Stimulated activated CD8-positive, alpha-beta memory T cell treated with anti-CD3 and anti-CD28 coated beads, Interleukin-12 subunit alpha, Interleukin-12 subunit beta, amount 100 ng/mL, for 4 hours (primary cell): ENCODE measurements around the gene CEP192.
"Not testable (repeated sequence)": the region's sequence is repeated elsewhere in the genome, so short reads cannot be mapped to it uniquely, and the experiment has no call there.

Experiments
- DNase-seq: peaks from one replicate; pipeline ENCODE4 v3.0.0-alpha.2; 2020; ENCODE audit warnings: low read depth

CEP192 gene

GRCh38 chr18:12990641-12990966, 558 bp upstream of the CEP192 start:
- no peak for DNase-seq

DNA sequence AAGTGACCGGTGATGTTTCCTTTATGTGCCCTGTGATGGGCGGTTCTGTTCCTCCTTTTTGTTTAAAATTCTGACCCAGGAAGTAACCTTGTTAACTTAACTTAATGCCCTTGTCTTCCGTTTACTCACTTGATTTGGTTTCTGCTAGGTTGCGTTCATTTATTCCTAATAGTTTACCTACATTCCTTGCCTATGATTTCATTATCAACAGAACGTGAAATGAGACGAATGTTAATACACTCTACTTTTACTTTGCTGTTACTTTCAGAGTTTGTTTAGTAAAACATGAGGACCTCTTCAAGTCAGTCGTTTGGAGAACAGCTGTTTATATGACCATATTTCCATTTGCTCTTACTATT, 638 bp downstream of the CEP192 start:
- no peak for DNase-seq

- no peak for DNase-seq
These were observed 2.3 kb downstream of the CEP192 start for GRCh38 chr18:12993439-12993838.

DNA sequence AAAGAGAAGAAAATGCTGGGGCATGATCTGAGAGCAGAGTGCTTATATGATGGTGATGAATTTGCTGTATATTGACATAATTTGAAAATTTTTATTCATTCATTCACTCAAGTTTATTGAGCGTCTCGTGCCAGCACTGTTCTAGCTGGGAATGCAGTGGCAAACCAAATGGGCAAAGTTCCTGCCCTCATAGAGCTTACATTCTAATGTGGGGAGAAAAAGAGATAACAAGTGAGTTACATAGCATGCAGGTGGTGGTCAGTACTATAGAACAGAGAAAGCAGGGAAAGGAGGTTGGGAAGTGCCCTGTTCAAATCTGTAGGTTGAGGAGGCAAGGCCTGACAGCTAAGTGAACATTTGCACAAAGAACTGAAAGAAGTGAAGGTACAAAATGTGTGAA, 4.3 kb downstream of the CEP192 start:
- no peak for DNase-seq

- DNase-seq = no peak
These were observed 4.9 kb downstream of the CEP192 start for GRCh38 chr18:12995952-12996477.

GRCh38 chr18:12996661-12997292, 5.6 kb downstream of the CEP192 start:
- no peak for DNase-seq

GRCh38 chr18:12997330-12997729, 6.2 kb downstream of the CEP192 start:
- not testable (repeated sequence) for DNase-seq

GRCh38 chr18:12998332-12999060, 7.3 kb downstream of the CEP192 start:
- no peak for DNase-seq

DNA sequence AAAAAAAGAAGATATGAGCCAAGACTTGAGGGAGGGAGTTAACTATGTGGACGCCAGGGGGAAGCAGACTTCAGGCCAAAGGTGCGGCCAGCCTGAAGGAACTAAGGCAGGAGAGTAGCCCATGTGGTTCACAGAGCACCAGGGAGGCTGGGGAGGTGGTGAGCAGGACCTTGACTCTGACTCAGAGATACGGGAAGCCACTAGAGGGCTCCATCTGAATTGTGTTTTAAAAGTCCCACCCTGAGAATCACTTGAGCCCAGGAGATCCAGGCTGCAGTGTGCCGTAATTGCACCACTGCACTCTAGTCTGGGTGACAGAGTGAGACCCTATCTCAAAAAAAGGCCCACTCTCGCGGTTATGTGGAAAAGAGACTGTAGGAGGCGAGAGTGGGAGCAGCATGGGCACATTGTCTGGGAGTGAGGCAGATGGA, 12.3 kb downstream of the CEP192 start:
- no peak for DNase-seq

DNA sequence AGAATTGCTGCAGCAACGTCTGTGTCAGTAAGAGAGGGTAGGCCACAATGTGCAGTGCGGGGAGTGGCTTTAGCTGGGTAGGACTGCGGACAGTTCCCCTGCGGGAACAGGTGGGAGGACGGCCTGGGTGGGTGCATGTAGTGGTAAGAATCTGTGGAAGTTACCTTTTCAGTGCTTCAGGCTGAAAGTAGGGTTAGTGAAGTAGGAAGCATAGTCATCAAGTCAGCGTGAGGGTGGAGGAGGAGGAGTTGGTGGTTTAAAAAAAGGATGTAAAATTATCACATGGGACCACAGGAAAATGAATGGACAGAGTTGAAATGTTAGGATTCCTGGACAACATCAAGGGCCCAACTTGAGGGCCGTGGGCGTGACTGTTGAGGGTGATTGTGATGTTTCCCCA, 13.2 kb downstream of the CEP192 start:
- DNase-seq = no peak

GRCh38 chr18:13005289-13005688, 14.1 kb downstream of the CEP192 start:
- DNase-seq = no peak

- no peak for DNase-seq
These were observed 15.5 kb downstream of the CEP192 start for GRCh38 chr18:13006531-13007247.

DNA sequence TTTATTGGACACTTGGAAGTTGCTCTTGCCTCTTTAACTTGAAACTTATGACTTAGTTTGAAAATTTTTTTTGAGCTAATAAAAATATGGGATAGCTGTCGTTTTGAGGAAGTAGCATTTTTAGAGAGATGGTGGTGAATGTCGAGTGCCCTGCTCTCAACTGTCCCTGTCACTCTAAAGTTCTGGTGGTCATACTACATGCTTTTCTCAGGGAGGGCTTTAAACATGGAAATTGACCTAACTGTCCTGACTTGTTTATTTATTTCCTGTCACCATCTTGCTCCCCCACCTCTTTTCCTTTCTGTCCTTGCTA, 16.0 kb downstream of the CEP192 start:
- DNase-seq = no peak

- DNase-seq = no peak
These were observed 20.6 kb downstream of the CEP192 start for GRCh38 chr18:13011719-13012118.

DNA sequence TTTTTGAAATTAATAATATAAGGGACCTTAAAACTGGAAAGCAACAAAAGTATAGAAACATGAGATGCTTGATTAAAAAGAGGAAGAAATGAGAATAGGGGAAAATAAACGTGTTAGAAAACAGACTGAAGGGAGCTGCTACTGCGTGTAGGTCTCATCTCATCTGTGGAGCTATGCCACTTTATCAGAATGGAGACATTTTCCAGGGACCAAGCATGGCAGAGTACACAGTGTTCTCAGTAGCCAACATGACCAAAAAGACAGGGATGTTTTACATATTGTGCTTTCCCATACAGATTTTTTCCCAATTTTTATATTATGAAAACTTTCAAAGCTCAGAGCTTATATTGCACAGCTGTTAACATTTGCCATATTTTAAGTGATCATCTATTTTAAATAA, 23.1 kb downstream of the CEP192 start:
- DNase-seq = no peak

DNA sequence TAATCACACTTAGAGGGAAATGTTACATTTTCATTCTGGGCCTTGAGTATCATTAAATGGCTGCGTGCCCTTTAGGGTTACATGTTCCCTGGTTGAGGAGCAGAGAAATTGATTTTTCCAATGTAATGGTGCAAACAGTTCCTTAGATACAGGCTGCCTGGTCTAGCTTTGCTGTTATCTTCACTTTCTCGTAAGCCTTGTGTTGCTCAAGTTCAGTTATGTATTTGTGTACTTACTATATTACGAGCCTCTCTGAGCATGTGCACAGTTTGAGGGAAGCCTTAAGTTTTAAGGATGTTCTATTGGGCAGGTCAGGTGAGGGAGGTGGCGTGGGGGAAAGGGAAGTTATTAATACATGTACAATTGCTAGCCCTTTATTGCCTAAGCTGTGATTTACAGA, 23.7 kb downstream of the CEP192 start:
- no peak for DNase-seq

GRCh38 chr18:13017247-13017875, 26.2 kb downstream of the CEP192 start:
- DNase-seq = no peak

GRCh38 chr18:13018374-13018773, 27.2 kb downstream of the CEP192 start:
- DNase-seq = no peak

DNA sequence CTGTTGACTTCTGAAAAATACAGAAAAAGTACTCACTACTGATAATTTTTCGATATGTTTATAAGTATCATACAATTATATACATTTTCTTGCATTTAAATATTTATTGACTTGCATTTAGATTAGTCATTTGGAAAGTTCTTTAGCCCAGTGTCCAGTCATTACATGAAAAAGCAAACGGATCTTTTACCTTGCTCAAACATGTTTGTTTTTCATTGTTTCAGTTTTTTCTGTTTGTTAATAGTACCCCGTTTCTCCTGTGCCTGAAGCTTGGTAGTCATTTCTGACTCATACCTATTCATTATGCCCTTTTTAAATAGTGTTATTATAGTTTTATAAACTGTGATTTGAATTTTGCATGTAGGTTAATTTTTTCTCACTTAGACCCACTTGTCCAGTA, 28.1 kb downstream of the CEP192 start:
- DNase-seq = no peak

GRCh38 chr18:13022644-13023043, 31.5 kb downstream of the CEP192 start:
- DNase-seq = no peak

DNA sequence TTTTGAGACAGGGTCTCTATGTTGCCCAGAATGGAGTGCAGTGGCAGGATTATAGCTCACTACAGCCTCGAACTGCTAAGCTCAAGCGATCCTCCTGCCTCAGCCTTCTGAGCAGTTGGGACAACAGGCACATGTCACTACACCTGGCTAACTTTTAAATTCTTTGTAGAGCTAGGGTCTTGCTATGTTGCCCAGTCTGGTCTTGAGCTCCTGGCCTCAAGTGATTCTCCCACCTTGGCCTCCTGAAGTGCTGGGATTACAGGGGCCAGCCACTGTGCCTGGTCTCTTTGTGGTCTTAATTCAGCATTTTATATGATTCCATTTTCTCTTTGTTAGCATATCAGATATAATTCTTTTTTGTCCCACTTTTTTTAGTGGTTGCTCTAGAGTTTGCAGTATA, 34.1 kb downstream of the CEP192 start:
- DNase-seq = no peak

DNA sequence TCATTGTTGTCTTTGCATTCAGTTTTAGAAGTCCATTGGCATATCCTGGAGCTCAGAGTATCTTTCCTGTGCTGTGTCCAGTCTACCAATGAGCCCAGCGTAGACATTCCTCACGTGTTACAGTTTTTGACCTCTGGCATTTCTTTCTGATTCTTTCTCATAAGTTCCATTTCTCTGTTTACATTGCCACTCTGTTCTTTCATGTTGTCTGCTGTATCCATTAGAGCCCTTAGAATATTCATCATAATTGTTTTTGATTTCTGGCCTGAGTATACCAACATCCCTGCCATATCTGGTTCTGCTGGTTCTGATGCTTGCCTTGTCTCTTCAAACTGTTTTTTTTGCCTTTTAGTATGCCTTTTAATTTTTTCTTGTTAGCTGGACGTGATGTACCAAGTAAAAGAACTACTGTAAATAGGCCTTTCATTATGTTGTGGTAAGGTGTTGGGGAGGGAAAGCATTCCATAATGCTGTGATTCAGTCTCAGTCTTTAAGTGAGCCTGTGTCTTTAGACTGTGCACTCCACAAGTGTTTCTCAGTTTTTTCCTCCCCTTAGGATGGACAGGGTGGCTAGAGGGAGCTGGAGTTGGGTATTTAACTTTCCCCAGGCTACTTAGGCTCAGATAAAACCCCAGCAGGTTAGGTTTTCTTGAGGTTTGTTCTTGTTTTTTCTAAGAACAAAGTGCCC, 35.6 kb downstream of the CEP192 start:
- DNase-seq = no peak
